Endothelial cell of umbilical vein (primary cell): Measurements from ENCODE around the gene NTMT2.

ENCODE experiments used
- EZH2 ChIP-seq: IDR thresholded peaks from 2 replicates; pipeline ENCODE4 v1.6.1; 2012; ENCODE audit warnings: borderline replicate concordance, low read depth, mild to moderate bottlenecking, moderate library complexity, low read length, inconsistent platforms; ENCODE audit not compliant: severe bottlenecking
- FOS ChIP-seq: IDR thresholded peaks from 2 replicates; pipeline ENCODE4 v1.6.1; 2011; ENCODE audit warnings: mild to moderate bottlenecking, low read length, moderate library complexity, borderline replicate concordance; ENCODE audit not compliant: insufficient read depth
- GATA2 ChIP-seq: IDR thresholded peaks from 2 replicates; pipeline ENCODE4 v1.7.0; 2011; ENCODE audit warnings: low read depth, mild to moderate bottlenecking, moderate library complexity, mixed read lengths, low read length; ENCODE audit not compliant: insufficient read length, insufficient read depth
- JUN ChIP-seq: IDR thresholded peaks from 2 replicates; pipeline ENCODE4 v1.6.1; 2011; ENCODE audit warnings: borderline replicate concordance, low read depth; ENCODE audit not compliant: insufficient read length, insufficient read depth
- POLR2A ChIP-seq: IDR thresholded peaks from 2 replicates; pipeline ENCODE4 v1.6.1; 2012; ENCODE audit warnings: low read depth, mild to moderate bottlenecking, control low read depth, low read length
- POLR2AphosphoS5 ChIP-seq: IDR thresholded peaks from 2 replicates; pipeline ENCODE4 v1.6.1; 2012; ENCODE audit warnings: low read depth, mild to moderate bottlenecking, control low read depth, low read length, moderate library complexity; ENCODE audit not compliant: insufficient read depth
- TF ChIP-seq, protein P1 (sequence below), 2 donors: IDR thresholded peaks; 1 replicate in 1 of 2; 2 replicates in 1 of 2; pipeline ENCODE4 v1.5.1; 2011; ENCODE audit warnings: low read length in 2 of 2, mild to moderate bottlenecking in 2 of 2, moderate library complexity in 2 of 2, control low read depth in 1 of 2, inconsistent platforms in 1 of 2, low read depth in 1 of 2; ENCODE audit not compliant: insufficient read depth in 1 of 2; ENCODE audit errors: extremely low read depth in 1 of 2
- TF ChIP-seq, protein P2 (sequence below): IDR thresholded peaks from 2 replicates; pipeline ENCODE4 v1.6.1; 2011; ENCODE audit not compliant: insufficient read depth, insufficient read length

GRCh38 chr1:170214117-170215032 is 68.6 kb downstream of the NTMT2 start:
- TF ChIP-seq, protein P1, sequence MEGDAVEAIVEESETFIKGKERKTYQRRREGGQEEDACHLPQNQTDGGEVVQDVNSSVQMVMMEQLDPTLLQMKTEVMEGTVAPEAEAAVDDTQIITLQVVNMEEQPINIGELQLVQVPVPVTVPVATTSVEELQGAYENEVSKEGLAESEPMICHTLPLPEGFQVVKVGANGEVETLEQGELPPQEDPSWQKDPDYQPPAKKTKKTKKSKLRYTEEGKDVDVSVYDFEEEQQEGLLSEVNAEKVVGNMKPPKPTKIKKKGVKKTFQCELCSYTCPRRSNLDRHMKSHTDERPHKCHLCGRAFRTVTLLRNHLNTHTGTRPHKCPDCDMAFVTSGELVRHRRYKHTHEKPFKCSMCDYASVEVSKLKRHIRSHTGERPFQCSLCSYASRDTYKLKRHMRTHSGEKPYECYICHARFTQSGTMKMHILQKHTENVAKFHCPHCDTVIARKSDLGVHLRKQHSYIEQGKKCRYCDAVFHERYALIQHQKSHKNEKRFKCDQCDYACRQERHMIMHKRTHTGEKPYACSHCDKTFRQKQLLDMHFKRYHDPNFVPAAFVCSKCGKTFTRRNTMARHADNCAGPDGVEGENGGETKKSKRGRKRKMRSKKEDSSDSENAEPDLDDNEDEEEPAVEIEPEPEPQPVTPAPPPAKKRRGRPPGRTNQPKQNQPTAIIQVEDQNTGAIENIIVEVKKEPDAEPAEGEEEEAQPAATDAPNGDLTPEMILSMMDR (IDR thresholded peaks at IDR 0.05; ENCODE audit: extremely low read depth in 1 of 2, insufficient read depth in 1 of 2, low read depth in 1 of 2, low read length in 2 of 2) = no peak
- TF ChIP-seq EZH2 (no peak), POLR2A (no peak), POLR2AphosphoS5 (no peak), GATA2 (no peak), FOS (no peak), JUN (no peak)
- TF ChIP-seq, protein P2, sequence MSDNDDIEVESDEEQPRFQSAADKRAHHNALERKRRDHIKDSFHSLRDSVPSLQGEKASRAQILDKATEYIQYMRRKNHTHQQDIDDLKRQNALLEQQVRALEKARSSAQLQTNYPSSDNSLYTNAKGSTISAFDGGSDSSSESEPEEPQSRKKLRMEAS = no peak
